HG03066 (cell line): Measurements from ENCODE around the gene PRRG3.
"Not testable (repeated sequence)": the region's sequence is repeated elsewhere in the genome, so short reads cannot be mapped to it uniquely, and the experiment has no call there.

Source experiments
- ATAC-seq: cut with Tn5 transposase; IDR thresholded peaks from one replicate; pipeline ENCODE4 v1.9.1; 2021; ENCODE audit warnings: low read depth; ENCODE audit not compliant: unreplicated experiment

The PRRG3 gene

GRCh38 chrX:151694661-151695582 is at the start of gene PRRG3:
Gene PRRG3 (plus strand): TSS chrX:151695458. CDS start chrX:151698815, 3,357 bp downstream.
- ATAC-seq: no peak

GRCh38 chrX:151675121-151675746 is 20.0 kb upstream of the PRRG3 start:
- ATAC-seq: no peak

- no peak for ATAC-seq
Measured at GRCh38 chrX:151676196-151676595, 19.1 kb upstream of the PRRG3 start.

- no peak for ATAC-seq
Measured at GRCh38 chrX:151679798-151680402, 15.4 kb upstream of the PRRG3 start.

GRCh38 chrX:151680805-151681204 is 14.5 kb upstream of the PRRG3 start:
- ATAC-seq: peak; percentile 66

- ATAC-seq: no peak
Measured at GRCh38 chrX:151687635-151688034, 7.6 kb upstream of the PRRG3 start.

- no peak for ATAC-seq
Measured at GRCh38 chrX:151688695-151689094, 6.6 kb upstream of the PRRG3 start.

GRCh38 chrX:151692825-151693224 is 2.4 kb upstream of the PRRG3 start:
- ATAC-seq: no peak

GRCh38 chrX:151694121-151694520 is 1.1 kb upstream of the PRRG3 start:
- ATAC-seq: no peak

- ATAC-seq: no peak
Measured at GRCh38 chrX:151695583-151696340, 504 bp downstream of the PRRG3 start.

- not testable (repeated sequence) for ATAC-seq
Measured at GRCh38 chrX:151697082-151697481, 1.8 kb downstream of the PRRG3 start.

GRCh38 chrX:151697522-151697921 is 2.3 kb downstream of the PRRG3 start:
- no peak for ATAC-seq

- no peak for ATAC-seq
Measured at GRCh38 chrX:151698485-151698884, 3.2 kb downstream of the PRRG3 start.

GRCh38 chrX:151699746-151700145 is 4.5 kb downstream of the PRRG3 start:
- no peak for ATAC-seq

- no peak for ATAC-seq
Measured at GRCh38 chrX:151700581-151700980, 5.3 kb downstream of the PRRG3 start.

GRCh38 chrX:151701071-151701470 is 5.8 kb downstream of the PRRG3 start:
- ATAC-seq: no peak

GRCh38 chrX:151701531-151701930 is 6.3 kb downstream of the PRRG3 start:
- ATAC-seq: no peak

GRCh38 chrX:151702026-151702714 is 6.9 kb downstream of the PRRG3 start:
- ATAC-seq: no peak

- ATAC-seq: no peak
Measured at GRCh38 chrX:151702741-151703340, 7.6 kb downstream of the PRRG3 start.

- no peak for ATAC-seq
Measured at GRCh38 chrX:151703487-151703886, 8.2 kb downstream of the PRRG3 start.
